Ramos (cell line): ENCODE data around the gene TRIM61.

Experiments
- in situ Hi-C: fragments of 300-500 bp; cut with MboI; formaldehyde crosslinking; loops from one replicate; pipeline ENCODE4 v1.14.3; 2022; ENCODE audit warnings: low sequenced_read_pairs; ENCODE audit not compliant: unreplicated experiment

The TRIM61 gene

DNA sequence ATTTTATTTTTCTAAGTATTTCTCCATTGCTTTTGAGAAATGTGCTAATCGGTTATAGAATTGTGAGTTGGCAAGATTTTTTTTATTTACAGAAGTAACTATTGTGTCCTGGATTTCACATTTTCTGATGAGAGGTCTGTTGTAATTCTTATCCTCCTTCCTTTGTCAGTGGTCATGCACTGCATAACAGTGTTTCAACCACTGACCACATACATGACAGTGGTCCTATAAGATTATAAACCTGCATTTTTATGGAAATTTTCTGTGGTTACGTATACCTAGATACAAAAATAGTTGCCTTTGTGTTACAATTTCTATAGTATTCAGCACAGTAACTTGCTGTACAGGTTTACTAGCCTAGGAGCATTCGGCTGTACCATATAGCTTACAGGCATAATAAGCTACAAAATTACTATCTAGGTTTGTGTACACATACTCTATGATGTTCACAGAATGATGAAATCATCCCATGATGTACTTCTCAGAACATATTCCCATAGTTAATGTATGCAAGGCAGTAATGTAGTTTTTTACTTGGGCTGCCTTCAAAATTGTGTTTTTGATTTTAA is 52.7 kb downstream of the TRIM61 start:
- in situ Hi-C loops: no loop called here

DNA sequence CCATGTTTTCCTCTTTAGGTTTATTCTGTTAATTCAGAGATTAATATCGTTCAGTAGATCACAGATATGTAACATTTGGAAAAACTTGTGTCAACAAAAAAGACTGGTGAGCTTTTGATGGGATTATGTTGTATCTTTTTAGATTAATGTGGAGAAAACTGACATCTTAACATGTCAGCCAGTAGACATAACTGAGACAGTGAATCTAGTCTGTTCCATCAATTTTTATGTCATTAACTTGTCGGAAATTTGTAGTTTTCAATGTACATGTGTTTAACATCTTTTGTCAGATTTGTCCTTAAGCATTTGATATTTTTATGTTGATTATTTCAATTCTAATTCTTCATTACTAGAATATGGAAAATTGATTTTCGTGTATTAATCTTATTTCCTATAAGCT is 58.5 kb downstream of the TRIM61 start:
- in situ Hi-C loops: no loop called here
